Chondrocyte (in vitro differentiated cells): Measurements from ENCODE around the gene EED. TPM values are rescaled to one million over a fixed set of nuclear protein-coding genes. Genes with fewer than 3 reads are reported as not detected.

Source experiments
- DNase-seq: peaks from one replicate; pipeline ENCODE4 v3.0.0; 2021; ENCODE audit warnings: mixed read lengths, low spot score
- H3K27ac Mint-ChIP-seq: one replicate; pipeline ENCODE4 v1.8.0; 2021; ENCODE audit warnings: mild to moderate bottlenecking, moderate library complexity, mixed read lengths; ENCODE audit not compliant: unreplicated experiment
- H3K27me3 Mint-ChIP-seq: 2 replicates; pipeline ENCODE4 v1.8.0; 2021; ENCODE audit warnings: low read depth, mixed read lengths
- H3K36me3 Mint-ChIP-seq: 2 replicates; pipeline ENCODE4 v1.8.0; 2021; ENCODE audit warnings: low read depth, mixed read lengths
- H3K4me1 Mint-ChIP-seq: 2 replicates; pipeline ENCODE4 v1.8.0; 2021; ENCODE audit warnings: low read depth, mild to moderate bottlenecking, mixed read lengths
- H3K4me3 Mint-ChIP-seq: one replicate; pipeline ENCODE4 v1.8.0; 2021; ENCODE audit warnings: mild to moderate bottlenecking, moderate library complexity, mixed read lengths; ENCODE audit not compliant: unreplicated experiment
- H3K9me3 Mint-ChIP-seq: 2 replicates; pipeline ENCODE4 v1.8.0; 2021; ENCODE audit warnings: low read depth, mixed read lengths
- total RNA-seq: library from RNA; stranded (reverse); gene quantifications from 3 replicates; pipeline ENCODE4 v1.2.1, GENCODE V29; 2021
- TF ChIP-seq, protein P1 (sequence below): fragments of 200-600 bp; sonication (generic); IDR thresholded peaks from 2 replicates; pipeline ENCODE4 v1.5.0; 2021; ENCODE audit warnings: antibody characterized with exemption, mild to moderate bottlenecking, moderate library complexity

EED gene
- total RNA-seq, 1 donor from 2014 or later, result 13.8 TPM

GRCh38 chr11:86262387-86262786 lies 17.8 kb downstream of the EED start:
- TF ChIP-seq, protein P1, sequence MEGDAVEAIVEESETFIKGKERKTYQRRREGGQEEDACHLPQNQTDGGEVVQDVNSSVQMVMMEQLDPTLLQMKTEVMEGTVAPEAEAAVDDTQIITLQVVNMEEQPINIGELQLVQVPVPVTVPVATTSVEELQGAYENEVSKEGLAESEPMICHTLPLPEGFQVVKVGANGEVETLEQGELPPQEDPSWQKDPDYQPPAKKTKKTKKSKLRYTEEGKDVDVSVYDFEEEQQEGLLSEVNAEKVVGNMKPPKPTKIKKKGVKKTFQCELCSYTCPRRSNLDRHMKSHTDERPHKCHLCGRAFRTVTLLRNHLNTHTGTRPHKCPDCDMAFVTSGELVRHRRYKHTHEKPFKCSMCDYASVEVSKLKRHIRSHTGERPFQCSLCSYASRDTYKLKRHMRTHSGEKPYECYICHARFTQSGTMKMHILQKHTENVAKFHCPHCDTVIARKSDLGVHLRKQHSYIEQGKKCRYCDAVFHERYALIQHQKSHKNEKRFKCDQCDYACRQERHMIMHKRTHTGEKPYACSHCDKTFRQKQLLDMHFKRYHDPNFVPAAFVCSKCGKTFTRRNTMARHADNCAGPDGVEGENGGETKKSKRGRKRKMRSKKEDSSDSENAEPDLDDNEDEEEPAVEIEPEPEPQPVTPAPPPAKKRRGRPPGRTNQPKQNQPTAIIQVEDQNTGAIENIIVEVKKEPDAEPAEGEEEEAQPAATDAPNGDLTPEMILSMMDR, result no peak

GRCh38 chr11:86264649-86265048 lies 20.1 kb downstream of the EED start:
- H3K4me1 Mint-ChIP-seq, result no peaks in the 10 kb centered on the region
- H3K36me3 Mint-ChIP-seq, result peaks cover 9% of the 10 kb centered on the region
- H3K27ac Mint-ChIP-seq, result no peak overlapping the region
- TF ChIP-seq, protein P1, result no peak
- no peak overlapping the region for H3K4me3 Mint-ChIP-seq
- H3K27me3 Mint-ChIP-seq, result no peaks in the 10 kb centered on the region
- H3K9me3 Mint-ChIP-seq, result no peaks in the 10 kb centered on the region
- no peak for DNase-seq

More at GRCh38 chr11:86262387-86262786, 17.8 kb downstream of the EED start:
- Mint-ChIP-seq H3K36me3 (peaks cover 8% of the 10 kb centered on the region), H3K9me3 (no peaks in the 10 kb centered on the region), H3K27ac (no peak overlapping the region), H3K4me1 (peaks cover 6% of the 10 kb centered on the region), H3K27me3 (no peaks in the 10 kb centered on the region), H3K4me3 (no peak overlapping the region)
- DNase-seq, result peak; percentile 51

DNA sequence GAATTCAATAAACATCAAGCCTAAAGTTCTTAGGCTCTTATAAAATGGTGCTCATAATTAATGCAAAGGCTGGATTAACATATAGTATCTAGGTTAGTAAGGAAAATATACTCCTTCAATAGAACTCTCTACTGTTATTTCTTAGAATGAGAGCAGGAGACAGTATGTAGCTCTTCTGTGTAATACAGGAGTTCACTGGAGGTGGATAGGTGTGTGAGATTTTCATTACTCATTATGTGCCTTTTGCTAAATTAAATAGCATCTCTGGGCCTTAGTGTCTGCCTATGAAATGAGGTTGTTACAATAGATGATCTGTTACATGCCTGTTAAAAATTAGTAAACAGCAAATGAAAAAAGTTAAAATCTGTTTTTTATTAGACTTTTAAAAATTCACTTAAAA lies 20.6 kb downstream of the EED start:
- H3K4me1 Mint-ChIP-seq, result no peaks in the 10 kb centered on the region
- DNase-seq, result no peak
- no peak overlapping the region for H3K27ac Mint-ChIP-seq
- TF ChIP-seq, protein P1, result no peak
- peaks cover 14% of the 10 kb centered on the region for H3K36me3 Mint-ChIP-seq
- H3K9me3 Mint-ChIP-seq, result no peaks in the 10 kb centered on the region
- H3K4me3 Mint-ChIP-seq, result no peak overlapping the region
- H3K27me3 Mint-ChIP-seq, result no peaks in the 10 kb centered on the region

GRCh38 chr11:86269645-86270044 lies 25.1 kb downstream of the EED start:
- Mint-ChIP-seq H3K27ac (no peak overlapping the region), H3K9me3 (no peaks in the 10 kb centered on the region), H3K27me3 (no peaks in the 10 kb centered on the region), H3K4me3 (no peak overlapping the region), H3K4me1 (no peaks in the 10 kb centered on the region), H3K36me3 (peaks cover 18% of the 10 kb centered on the region)
- DNase-seq, result no peak
- TF ChIP-seq, protein P1, result no peak

- Mint-ChIP-seq H3K27ac (no peak overlapping the region), H3K9me3 (no peaks in the 10 kb centered on the region), H3K4me3 (no peak overlapping the region), H3K4me1 (no peaks in the 10 kb centered on the region), H3K27me3 (no peaks in the 10 kb centered on the region), H3K36me3 (peaks cover 27% of the 10 kb centered on the region)
- DNase-seq, result no peak
- TF ChIP-seq, protein P1, result peak; percentile 36
Observed at GRCh38 chr11:86274503-86274902, 29.9 kb downstream of the EED start.
